HG03469 (cell line): ENCODE data around the gene SIGLEC7.

Experiments used
- ATAC-seq: cut with Tn5 transposase; IDR thresholded peaks from one replicate; pipeline ENCODE4 v1.9.1; 2021; ENCODE audit warnings: mild to moderate bottlenecking, moderate library complexity, moderate number of reproducible peaks; ENCODE audit not compliant: unreplicated experiment

Gene SIGLEC7

DNA sequence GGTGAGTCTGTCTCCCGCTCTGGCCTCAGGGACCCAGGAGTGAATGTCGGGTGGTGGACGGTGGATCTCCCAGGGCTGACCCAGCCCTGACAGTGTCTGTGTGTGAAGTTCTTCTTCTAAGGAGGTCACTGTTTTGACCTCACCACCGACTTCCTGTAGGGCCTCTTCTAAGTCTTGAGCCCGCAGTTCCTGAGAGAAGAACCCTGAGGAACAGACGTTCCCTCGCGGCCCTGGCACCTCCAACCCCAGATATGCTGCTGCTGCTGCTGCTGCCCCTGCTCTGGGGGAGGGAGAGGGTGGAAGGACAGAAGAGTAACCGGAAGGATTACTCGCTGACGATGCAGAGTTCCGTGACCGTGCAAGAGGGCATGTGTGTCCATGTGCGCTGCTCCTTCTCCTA is at the start of gene SIGLEC7:
Gene SIGLEC7 (plus strand): TSS at position 183 of the 400 bp plus-strand sequence. CDS start 69 bp downstream, at position 252.
- no peak for ATAC-seq

DNA sequence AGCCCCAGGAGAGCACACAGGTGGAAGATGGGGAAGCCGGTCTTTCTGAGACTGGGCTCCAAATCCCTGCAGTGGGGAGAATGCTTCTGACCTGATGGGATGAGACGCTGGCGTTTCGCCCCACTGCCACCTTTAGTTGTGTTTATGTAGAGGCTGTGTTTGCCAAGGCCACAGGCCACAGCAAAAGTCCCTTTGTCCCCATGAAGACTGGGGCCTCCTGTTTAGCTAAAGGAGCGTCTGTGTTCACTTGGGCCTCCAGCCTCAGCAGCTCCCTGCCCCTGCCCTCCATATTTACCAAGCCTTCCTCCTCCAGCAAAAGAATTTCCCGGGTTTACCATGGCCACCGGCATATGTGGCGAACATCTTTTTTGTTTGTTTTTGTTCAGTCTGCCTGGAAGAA is 49.0 kb upstream of the SIGLEC7 start:
- ATAC-seq = no peak

DNA sequence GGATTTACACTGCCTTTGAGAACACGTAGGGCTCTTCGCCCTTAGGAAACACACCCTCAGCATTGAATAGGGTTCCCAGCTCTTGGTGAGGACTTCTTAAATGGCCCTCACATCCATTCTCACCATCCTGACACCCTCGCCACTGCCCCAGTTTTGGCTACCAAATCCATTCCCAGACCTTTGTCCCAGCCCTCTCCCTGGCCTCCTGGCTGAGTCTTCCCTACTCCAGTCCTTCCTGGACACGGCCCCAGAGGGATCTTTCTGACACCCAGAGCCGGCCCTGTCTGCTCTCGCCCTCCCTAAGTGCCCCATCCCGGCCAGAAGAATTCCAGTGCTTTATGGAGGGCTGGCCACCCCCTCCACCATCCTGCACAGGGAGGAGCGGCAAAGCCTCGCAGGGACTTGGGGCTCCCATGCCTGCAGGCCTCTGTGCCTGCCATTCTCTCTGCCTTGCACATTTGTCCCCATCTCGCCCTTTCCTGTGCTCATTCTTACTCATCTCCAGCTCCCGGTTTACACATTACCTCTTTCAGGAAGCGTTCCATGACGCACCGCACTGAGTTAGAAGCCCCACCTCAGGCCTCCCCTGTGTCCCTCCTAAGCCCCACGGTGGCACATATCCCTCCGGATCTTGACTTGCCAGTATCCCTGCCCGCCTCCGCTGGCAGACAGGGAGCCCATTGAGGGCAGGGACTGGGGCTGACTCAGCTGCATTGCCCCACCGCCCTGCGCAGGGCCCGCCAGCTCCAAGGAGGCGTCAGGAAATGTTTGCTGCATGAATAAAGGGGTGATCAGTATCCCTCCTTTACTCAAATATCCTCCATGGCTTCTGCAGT is 48.4 kb upstream of the SIGLEC7 start:
- ATAC-seq = no peak

GRCh38 chr19:51094696-51095279 is 47.3 kb upstream of the SIGLEC7 start:
- ATAC-seq = no peak

- no peak for ATAC-seq
Observed at GRCh38 chr19:51096473-51097165, 45.5 kb upstream of the SIGLEC7 start.

DNA sequence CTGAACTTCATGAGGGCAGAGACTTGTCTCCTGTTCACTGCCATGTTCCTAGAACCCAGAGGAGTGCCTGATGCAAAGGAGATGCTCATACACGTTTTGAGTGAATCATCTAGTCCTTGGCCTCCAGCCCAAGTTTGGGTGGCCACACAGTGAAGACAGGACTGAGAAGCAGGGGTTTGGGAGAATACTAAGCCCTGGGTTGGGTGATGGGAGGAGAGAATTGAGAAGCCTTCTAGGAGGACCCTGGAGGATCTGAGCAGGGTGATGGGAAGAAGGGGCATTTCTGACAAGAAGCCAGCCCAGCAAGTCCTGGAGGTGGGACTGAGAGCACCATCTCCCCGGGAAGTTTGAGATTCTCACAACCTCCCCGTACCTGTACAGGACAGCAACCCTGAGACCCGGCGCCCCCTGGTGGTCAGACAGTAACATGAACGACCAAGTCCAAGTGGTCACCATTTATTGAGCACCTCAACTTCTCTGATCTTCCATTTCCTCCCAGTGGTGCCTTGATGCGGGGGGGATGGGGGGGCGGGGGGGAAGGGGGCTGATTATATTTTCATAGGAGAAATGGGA is 44.8 kb upstream of the SIGLEC7 start:
- ATAC-seq = no peak

- no peak for ATAC-seq
Observed at GRCh38 chr19:51097796-51098195, 44.3 kb upstream of the SIGLEC7 start.

- no peak for ATAC-seq
Observed at GRCh38 chr19:51098365-51099046, 43.6 kb upstream of the SIGLEC7 start.

GRCh38 chr19:51099047-51099382 is 43.1 kb upstream of the SIGLEC7 start:
- ATAC-seq = no peak

GRCh38 chr19:51100601-51101000 is 41.5 kb upstream of the SIGLEC7 start:
- no peak for ATAC-seq

DNA sequence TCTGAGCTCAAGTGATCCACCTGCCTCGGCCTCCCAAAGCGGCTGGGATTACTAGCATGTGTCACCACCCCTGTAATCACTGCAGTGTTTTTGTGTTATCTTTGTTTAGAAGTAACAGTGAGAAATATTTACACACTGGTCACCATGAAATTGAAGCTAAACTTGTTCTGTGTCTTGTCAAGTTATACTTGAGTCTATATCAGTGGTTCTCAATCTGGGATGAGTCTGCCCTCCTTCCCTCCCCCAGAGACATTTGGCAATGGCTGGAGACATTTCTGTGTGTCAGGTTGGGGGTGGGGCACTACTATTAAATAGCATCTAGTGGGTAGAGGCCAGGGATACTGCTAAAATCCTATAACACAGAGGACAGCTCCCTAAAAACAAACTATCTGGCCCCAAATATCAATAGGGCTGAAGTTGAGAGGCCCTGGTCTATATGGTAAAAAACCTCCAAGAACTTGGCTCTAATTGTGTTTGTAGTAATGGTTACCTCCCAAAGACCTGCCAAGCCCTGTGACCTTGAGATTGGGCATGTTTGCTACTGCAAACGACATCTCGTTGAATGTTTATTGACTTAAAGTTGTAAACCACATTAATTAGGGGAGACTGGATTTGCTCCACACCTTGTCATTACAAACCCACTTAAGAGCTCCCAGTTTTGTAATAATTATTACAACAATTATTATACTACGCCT is 40.8 kb upstream of the SIGLEC7 start:
- no peak for ATAC-seq

- ATAC-seq = no peak
Observed at GRCh38 chr19:51102991-51103390, 39.1 kb upstream of the SIGLEC7 start.

DNA sequence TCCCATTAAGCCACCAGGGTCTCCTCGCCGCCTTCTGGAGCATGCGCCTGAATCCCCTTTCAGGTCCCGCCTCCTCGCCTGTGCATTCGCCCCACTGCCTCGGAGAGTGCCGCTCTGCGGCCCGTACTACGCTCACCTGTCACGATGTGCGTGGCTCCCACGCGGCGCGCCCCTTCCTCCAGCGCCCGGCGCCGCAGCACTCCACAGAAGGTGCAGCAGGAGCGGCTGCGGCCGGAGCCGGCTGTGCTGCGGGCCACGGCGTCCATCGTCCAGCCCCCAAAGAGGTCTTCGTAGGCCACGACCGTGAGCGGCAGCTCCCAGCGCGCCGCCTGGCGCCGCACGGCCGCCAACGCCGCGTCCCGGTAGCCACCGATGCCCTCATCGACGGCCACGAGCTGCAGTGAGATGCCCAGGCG is 38.2 kb upstream of the SIGLEC7 start:
- no peak for ATAC-seq

GRCh38 chr19:51107406-51108065 is 34.6 kb upstream of the SIGLEC7 start:
- no peak for ATAC-seq

DNA sequence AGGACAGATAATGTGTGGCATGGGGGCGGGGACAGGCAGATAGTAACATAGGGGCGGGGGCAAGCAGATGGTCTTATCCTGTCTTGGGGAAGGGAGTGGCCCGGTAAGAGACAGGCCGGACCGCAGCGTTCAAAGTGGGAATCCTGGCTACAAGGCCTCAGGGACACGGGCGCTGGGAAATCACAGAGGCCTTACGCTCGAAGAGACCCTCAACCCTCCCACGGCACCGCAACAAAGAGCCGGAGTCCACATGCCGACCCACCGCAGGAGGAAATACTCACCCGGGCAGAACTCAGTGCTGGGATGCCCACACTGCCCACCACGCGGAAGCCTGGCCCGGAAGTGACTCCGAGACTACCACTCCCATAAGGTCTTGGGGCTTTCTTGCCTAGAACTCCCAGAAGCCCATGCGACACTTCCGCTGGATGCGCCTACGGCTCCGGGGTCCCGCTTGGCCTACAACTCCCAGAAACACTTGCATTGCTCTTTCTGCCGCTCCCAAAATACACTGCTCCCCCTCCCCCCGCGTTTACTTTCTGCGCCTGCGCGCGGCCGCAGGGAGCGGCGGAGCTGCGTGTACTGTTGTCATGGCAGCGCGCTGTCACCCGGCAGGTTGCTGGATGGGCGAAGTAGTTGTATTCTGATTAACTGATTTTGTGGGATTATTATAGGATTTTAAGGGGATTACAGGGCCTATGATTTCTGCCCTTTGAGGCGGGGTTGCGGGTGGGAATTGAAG is 33.9 kb upstream of the SIGLEC7 start, which contains the start of gene CTU1:
Gene CTU1 (minus strand): TSS at position 344 of the 739 bp plus-strand sequence. CDS start 3,840 bp downstream, outside the sequence.
- ATAC-seq = peak; percentile 80

DNA sequence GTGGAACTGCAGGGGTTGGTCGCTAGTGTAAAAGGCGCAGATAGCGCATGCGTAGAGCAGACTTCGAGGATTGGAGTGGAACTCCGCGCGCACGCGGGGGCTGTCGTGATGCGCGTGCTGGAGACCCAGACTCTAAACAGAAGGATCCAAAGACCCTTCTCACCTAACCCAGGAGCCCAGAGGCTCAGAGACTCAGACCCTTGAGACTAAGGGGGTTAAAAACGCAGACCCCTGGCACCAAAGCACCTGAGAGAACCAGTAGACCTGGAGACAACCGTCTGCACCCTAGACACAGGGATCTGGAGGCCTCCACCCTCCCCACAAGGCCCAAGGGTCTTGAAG is 33.3 kb upstream of the SIGLEC7 start:
- ATAC-seq = peak; percentile 12

DNA sequence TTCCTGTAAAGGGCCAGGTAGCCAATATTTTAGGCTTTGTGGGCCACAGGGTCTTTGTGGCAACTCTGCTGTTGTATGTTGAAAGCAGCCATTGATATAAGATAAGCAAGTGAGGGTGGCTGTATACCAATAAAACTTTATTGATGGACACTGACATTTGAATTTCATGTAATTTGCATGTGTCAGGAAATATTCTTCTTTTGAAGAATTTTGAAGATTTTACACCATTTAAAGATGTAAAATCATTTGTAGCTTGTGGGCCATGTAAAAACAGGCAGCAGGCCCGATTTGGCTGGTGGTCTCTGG is 31.5 kb upstream of the SIGLEC7 start:
- no peak for ATAC-seq

GRCh38 chr19:51111606-51112005 is 30.5 kb upstream of the SIGLEC7 start:
- ATAC-seq = no peak

DNA sequence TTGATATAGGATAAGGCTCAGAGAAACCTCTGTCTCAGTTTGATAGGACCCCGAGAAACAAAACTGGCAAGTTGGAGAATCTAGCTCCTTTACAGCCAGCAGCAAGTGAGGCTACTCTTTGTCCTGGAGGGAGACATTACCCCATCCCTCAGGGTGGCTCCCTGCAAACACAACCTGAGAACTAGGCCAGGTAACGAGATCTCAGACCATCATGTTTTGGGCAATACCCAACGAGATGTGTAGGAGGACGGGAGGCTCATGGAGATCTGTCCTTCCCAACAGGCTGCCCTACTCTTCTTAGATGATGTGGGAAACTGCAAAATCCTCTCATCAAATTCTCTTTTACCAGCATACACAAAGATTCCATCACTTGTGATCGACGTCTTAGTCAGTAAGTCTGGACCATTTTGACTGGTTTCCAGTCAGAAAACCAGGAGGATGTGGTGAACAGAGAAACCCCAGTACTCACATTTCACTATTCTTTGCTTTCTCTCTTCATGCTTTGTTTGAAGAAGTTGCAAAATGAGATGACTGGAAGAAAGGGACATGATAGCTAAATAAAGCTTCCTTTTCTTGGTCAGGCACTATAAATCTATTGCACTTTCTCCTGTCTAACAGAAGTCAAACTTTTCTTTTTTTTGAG is 27.9 kb upstream of the SIGLEC7 start:
- ATAC-seq = no peak
